Measurements from ENCODE around the gene SH3BP5.
A peak's percentile ranks its signal among the peaks of the same experiment; 100 is the strongest.
"Not testable (repeated sequence)": the region's sequence is repeated elsewhere in the genome, so short reads cannot be mapped to it uniquely, and the experiment has no call there.

SH3BP5 gene

GRCh38 chr3:15332405-15333098, at the start of gene SH3BP5:
Gene SH3BP5 (minus strand): TSS chr3:15332586. CDS start chr3:15332408, 178 bp downstream.
- no peak for DNase-seq

- no peak for DNase-seq
These were observed 48.8 kb upstream of the SH3BP5 start for GRCh38 chr3:15380980-15381890.

DNA sequence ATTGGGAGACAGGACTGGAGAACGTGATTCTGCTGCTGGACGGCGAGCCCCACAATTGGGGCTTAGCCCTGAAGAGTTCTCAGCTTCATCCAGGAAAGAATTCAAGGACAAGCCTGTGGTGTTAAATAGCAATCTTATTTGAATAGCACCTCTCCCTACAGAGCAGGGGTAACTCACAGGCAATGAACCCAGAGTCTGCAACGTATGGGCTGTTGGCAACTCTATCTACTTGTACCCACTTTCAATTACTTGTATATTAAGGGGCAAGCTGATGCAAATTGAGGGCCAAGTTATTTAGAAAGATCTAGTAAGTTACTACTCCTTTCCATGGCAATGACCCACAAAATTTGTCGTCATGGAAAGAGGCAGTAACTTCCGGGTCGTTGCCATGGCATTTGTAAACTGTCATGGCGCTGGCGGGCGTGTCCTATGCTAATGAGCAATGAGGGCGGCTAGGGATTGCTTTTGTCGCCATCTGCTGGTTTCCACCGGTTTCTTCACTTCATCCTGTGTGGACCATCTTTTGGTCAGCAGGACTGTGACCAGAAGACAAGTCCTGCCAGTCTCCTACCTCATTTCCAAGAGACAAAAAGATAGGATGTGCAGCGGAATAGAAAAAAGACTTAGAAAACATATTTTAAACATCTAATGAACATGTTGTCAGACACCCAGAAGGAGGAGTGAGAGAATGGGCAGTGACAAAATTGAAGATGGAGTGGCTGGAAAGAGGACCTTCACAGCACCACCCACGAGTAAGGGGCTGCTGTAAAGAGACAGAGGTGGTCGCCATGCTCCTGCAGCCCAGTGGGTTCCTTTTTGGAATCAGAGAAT, 45.8 kb upstream of the SH3BP5 start:
- DNase-seq, result no peak

GRCh38 chr3:15375461-15376000, 43.1 kb upstream of the SH3BP5 start:
- DNase-seq, result no peak

DNA sequence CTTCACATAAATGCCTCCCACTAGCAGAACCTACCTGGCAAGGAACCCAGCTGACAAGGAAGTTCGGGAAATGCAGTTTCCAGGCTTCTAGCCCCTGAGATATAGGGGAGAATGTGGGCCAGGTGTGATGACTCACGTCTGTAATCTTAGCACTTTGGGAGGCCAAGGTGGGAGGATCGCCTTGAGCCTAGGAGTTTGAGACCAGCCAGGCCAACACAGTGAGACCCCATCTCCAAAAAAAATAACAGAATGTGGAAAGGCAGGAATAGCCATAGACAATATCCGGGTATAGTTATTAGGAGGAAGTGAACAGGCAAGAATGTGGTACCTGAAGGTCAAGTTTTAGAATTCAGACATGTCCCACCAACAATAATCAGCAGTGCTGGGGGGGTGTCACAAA, 40.5 kb upstream of the SH3BP5 start:
- no peak for DNase-seq

- DNase-seq, result no peak
These were observed 36.3 kb upstream of the SH3BP5 start for GRCh38 chr3:15368561-15369135.

- no peak for DNase-seq
These were observed 34.7 kb upstream of the SH3BP5 start for GRCh38 chr3:15367059-15367458.

- peak; percentile 63 for DNase-seq
These were observed 31.7 kb upstream of the SH3BP5 start for GRCh38 chr3:15364078-15364477.

DNA sequence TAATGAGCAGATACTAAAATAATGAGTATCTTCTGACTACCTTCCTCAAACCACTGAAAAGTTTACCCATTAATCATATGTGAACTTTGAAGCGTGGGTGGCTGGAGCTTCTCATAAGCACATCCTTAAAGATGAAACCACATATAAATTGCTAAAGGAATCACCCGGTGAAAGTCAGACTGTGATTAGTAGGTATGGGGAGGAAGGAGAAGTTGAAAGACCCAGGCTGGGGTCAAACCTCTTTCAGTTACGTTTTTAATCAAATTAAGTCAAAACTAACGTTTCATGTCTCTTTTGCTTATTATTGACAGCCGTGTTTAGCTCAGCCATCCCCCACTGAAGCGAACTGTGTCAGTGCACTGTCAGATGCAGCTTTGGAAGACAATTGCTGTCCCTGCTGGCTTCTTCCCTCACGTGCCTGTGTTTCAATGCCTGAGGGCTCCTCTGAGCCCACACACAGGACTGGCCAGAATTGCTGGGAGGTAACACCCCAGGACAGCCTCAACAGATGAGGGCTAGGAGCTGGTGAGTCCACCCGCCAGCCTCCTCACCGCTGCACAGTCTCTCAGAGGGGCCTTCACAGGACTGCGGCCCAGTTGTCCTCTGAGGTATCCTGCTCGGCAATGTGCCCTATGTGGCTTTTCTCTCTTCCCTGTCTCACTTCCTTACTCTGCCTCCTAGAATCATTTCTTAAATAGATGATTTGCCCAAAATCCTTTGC, 29.3 kb upstream of the SH3BP5 start:
- no peak for DNase-seq

GRCh38 chr3:15360788-15361493, 28.6 kb upstream of the SH3BP5 start:
- no peak for DNase-seq

- no peak for DNase-seq
These were observed 27.5 kb upstream of the SH3BP5 start for GRCh38 chr3:15359677-15360397.

- DNase-seq, result not testable (repeated sequence)
These were observed 24.3 kb upstream of the SH3BP5 start for GRCh38 chr3:15356651-15357061.

- DNase-seq, result no peak
These were observed 23.8 kb upstream of the SH3BP5 start for GRCh38 chr3:15356176-15356575.

DNA sequence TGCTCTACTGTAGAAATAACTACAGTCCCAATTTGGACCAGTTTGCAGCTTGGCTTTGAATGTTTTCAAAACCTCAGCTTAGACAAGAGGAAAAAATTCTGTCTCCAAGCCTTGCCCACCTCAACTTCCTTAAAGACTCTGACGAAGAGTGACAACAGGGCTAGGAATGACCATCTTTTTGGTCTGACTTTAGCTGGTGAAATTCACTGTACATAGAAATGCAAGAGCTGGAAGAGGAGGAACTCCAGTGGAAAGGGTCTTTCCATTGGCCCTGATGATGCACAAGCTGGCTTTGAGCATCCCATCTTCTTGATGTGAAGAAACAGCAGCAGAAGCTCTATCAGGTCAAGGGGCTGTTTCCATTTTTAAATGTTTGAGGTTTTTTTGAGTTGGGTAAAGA, 22.7 kb upstream of the SH3BP5 start:
- no peak for DNase-seq

GRCh38 chr3:15354485-15354884, 22.1 kb upstream of the SH3BP5 start:
- no peak for DNase-seq

GRCh38 chr3:15350141-15350540, 17.8 kb upstream of the SH3BP5 start:
- no peak for DNase-seq

DNA sequence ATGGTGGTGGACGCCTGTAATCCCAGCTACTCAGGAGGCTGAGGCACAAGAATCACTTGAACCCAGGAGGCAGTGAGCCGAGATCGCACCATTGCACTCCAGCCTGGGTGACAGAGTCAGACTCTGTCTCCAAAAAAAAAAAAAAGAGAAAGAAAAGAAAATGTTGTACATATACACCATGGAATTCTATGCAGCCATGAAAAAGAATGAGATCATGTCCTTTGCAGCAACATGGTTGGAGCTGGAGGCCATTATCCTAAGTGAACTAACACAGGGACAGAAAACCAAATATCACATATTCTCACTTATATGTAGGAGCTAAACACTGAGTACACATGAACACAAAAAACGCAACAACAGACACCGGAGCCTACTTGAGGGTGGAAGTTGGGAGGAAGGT, 17.1 kb upstream of the SH3BP5 start:
- not testable (repeated sequence) for DNase-seq

DNA sequence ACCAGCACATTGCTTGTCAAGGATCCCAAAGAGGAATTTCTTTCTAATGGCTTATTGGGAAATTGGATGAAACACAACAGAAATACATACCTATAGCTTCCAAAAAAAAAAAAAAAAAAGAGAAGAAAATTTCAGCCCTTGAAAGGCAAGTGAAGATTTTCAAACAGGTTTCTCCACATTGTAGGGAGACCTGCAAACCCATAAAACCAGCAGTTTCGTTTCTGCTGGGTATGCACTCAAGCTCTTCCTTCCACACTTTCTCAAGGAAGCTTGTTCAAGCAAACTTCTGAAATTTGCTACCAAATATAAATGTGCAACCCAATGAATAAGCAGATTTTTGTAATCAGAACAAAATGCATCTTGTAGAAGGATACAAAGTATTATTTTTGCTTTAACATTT, 15.9 kb upstream of the SH3BP5 start:
- no peak for DNase-seq

- DNase-seq, result no peak
These were observed 15.3 kb upstream of the SH3BP5 start for GRCh38 chr3:15347737-15348110.

DNA sequence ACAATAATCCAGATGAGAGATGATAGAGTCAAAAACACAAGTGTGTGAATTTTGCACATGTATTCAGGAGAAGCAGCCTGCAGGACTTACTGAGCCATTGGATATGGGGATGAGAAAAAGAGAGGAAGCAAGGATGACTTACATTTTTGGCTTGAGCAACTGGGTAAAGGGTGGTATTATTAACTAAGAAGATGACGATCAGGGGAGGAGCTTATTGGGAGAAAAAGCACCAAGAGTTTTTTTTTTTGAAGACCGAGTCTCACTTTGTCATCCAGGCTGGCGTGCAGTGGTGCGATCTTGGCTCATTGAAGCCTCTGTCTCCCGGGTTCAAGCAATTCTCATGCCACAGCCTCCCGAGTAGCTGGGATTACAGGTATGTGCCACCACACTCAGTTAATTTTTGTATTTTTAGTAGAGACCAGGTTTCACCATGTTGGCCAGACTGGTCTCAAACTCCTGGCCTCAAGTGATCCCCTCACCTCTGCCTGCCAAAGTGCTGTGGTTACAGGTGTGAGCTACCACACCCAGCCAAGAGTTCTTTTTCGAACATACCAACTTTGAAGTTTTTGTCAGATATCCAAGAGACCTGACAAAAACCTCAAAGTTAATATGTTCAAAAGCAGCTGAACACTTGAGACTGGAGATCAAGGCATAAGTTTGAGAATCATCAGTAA, 14.8 kb upstream of the SH3BP5 start:
- no peak for DNase-seq

Measured in DMS79 (cell line).